NCI-H510A treated with DMSO at 0.1 percent for 48 hours (cell line): Measurements from ENCODE around the gene NDST4.
A peak's percentile ranks its signal among the peaks of the same experiment; 100 is the strongest.

ENCODE experiments used
- DNase-seq: peaks from one replicate; lab custom pipeline; 2025; lab: John Stamatoyannopoulos, UW

NDST4 gene

DNA sequence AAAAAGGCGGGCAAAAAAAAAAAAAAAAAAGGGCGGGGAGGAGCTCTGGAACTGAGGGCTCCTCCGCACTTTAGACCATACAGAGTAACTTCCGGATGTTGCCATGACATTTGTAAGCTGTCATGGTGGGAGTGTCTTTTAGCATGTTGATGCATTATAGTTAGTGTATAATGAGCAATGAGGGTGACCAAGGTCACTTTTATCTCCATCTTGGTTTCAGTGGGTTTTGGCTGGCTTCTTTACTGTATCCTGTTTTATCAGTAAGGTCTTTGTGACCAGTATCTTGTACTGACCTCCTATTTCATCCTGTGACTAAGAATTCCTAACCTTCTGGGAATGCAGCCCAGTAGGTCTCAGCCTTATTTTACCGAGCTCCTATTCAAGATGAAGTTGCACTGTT is 321.4 kb downstream of the NDST4 start:
- DNase-seq: no peak

DNA sequence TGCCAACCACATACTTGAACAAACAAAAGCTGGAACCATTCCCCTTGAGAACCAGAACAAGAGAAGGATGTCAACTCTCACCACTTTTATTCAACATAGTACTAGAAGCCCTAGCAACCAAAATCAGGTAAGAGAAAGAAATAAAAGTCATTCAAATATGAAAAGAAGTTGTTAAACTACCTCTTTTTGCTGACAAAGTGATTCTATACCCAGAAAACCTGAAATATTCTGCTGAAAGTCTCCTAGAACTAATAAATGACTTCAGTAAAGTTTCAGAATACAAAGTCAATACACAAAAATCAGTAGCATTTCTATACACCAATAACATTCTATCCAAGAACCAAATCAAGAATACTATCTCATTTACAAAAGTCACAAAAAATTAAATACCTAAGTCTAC is 327.9 kb downstream of the NDST4 start:
- no peak for DNase-seq

DNA sequence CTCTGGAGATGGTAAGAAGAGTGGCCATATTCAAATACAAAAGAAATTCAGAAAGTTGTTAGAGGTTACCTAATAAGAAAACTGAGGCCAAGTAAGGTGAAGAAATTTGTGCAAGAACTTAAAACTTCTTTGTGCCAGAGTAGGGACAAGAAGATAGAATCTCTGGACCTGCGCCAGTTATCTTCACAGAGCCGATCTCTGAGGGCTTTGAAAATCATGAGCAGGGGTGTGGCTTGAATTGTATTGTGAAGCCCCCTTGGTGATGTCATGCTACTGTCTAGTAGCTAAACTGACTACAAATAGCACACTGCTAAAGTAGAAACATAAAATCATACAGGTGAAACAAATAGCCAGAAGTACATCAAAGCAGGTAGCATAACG is 330.2 kb downstream of the NDST4 start:
- peak; percentile 14 for DNase-seq

DNA sequence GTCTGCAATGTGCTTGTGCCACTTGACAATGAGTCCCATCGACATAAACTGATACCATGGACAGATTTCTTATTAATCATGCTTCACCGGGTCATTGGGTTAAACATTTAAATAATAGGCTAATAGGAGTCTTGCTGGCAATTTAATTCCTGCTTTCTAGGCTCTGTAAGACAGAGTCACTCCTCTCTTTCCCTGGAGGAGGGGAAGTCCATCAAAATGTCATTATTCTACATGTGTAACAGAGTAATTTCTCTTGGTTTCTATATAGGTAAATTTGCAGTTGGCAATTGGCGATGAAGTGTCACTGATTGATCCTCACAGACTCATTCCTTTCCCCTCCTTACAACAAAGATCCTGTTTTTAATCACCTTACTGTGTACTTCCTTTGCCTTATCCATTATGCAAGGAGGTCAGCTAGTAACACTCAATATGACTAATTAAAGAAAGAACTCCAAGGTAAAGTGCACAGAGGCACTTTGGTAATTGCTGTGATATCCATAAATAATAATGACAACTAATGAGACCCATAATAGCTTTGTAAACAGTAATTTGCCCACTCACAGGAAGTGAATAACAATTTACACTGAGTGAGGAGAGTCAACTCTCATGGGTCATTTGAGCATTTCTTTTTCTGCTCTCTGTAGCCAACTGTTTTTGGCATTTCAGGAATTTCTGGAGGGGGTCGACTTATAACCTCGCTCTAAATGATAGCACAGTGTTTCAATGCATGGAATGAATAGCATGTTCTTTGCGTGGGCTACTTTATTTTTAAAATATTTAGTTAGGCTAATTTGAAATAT is 330.8 kb downstream of the NDST4 start:
- peak; percentile 20 for DNase-seq

DNA sequence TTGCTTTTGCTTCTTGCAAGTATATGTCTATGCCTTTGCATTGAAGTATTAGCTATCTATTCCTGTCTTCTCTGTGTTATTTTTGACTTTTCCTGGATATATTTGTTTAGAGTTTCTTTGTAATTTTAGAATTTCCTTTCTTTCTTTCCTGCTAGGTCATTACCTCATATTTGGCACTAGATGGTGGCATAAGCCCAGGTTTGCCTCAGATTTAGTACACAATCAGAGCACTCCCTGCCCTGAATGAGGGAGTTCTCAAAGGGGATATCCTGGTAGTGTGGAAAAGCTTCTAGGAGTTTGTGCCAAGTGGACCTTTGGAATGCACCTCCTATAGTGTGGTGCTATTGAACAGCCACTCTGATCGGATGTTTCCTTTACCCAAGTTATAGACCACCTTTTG is 333.2 kb downstream of the NDST4 start:
- DNase-seq: peak; percentile 40
